ENCODE results near the gene PLEKHG5.
"Not testable (repeated sequence)": the region's sequence is repeated elsewhere in the genome, so short reads cannot be mapped to it uniquely, and the experiment has no call there.

PLEKHG5 gene

GRCh38 chr1:6495540-6496364 lies 4.3 kb upstream of the PLEKHG5 start:
- DNase-seq (ENCODE audit: low spot score), result no peak

DNA sequence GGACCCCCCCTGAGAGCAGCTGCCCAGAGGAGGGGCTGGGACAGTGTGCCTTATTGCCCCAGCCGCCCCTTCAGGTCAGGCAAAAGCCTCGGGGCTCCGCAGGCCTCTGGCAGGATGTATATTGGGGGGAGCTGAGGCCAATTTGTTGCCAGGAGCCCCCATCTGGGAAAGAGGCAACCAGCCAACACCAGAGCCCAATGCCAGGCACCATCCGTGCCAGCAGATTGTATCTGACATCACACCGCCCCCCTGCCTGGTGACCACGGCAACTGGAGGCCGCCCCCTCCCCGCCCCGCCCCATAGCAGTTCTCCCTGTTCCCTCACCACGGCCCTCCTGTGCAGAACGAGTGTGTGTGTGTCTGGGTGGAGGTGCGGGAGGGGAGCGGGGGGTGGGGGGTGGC lies 3.6 kb upstream of the PLEKHG5 start:
- DNase-seq (ENCODE audit: low spot score), result no peak

GRCh38 chr1:6494627-6495026 lies 3.2 kb upstream of the PLEKHG5 start:
- no peak for DNase-seq (ENCODE audit: low spot score)

- not testable (repeated sequence) for DNase-seq (ENCODE audit: low spot score)
These were observed 2.4 kb upstream of the PLEKHG5 start for GRCh38 chr1:6493834-6494223.

- DNase-seq (ENCODE audit: low spot score), result no peak
These were observed 499 bp upstream of the PLEKHG5 start for GRCh38 chr1:6491966-6492365.

DNA sequence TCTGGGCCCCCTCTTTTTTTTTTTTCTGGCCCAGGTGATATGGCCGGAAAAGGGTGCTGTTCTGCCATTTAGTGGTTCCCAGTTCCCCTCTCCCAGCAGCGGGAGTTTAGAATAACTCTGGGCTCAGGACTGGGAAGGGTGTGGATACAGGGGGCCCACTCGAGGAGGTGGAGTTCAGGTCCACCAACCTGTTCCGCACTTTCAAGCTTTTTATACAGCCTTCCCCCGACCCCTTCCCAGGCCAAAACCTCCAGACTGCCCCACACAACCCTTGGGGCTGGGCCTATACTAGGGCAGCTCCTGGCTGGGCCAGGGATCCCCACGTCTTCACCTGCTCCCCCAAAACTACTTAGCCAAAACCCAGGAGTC lies 402 bp downstream of the PLEKHG5 start:
- no peak for DNase-seq (ENCODE audit: low spot score)

DNA sequence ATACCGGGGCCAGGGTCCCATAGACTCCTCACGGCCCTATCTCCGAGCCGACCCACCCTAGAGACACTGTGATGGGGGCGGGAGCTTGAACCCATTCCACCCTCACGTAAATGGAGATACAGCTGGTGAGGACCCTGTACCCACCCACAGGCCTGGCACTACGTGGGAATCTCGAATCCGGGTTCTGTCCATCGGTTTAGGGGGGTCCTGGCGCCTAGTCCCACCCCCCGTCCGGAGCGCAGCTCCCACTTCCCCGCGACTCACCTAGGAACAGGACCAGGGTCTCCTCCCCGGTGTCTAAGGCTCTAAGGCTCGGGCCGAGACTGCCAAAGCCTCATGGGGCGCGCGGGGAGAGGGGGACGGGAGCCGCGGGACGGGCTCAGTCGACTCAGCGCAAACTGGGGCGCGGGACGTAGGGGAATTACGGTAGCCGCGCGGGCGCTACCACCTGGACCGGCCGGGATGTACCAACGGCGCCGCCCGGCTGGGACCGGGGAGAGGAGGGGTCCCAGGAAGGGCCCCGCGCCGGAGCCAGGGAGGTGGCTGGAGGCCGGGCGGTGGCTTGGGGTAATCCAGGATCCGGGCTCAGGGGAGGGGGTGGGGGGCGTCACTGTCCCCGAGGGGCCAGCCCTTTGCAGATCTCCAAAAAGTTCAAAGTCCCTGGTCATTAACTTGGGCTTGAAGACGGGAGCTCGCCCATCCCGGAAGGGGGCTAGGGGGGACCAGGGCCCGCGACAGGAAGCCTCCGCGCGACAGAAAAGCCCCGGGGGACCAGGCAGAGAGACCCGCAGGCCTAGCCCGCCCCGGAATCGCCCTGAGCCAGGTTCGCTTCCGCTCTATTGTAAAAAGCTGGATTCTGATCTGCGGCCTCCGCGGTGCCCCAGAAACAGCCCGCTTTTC lies 1.0 kb downstream of the PLEKHG5 start:
- no peak for DNase-seq (ENCODE audit: low spot score)

GRCh38 chr1:6489799-6490180 lies 1.7 kb downstream of the PLEKHG5 start:
- DNase-seq (ENCODE audit: low spot score), result no peak

- DNase-seq (ENCODE audit: low spot score), result no peak
These were observed 2.1 kb downstream of the PLEKHG5 start for GRCh38 chr1:6489383-6489765.

DNA sequence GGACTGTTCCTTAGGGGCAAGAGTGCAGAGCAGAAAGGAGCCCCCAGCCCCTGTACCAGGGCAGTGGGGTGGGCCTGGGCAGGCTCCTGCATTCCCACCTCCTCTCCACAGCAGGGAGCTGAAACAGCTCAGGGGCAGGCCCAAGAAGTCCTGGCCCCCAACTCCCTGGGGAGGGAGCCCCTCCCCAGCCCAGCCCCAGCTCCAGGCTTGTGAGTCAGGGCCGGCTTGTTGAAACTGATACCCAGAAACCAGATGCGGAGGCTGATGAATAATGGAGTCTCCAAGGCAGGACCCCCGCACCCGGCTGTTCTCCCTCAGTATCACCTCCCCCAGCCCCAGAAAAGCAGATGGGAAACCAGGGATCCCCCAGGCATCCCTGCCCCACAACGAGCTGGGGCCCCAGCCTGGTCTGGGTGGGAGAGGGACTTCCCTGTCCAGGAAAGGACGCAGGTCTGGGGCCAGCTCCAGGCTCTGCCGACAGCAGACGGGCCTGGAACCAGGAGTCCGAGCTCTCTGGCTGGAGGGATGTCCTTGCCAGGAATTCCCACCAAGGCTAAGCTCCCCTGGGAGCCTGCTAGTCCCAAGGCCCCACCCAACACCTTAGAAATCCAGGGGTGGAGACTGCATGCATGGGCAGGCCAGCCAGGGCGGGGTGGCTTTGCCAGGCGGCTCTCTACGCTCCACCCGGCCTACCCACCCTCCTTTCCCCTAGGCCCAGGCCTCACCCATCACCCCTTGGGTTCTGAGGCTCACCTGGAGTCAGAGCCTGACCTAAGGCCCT lies 2.7 kb downstream of the PLEKHG5 start:
- DNase-seq (ENCODE audit: low spot score), result no peak

- DNase-seq (ENCODE audit: low spot score), result no peak
These were observed 3.5 kb downstream of the PLEKHG5 start for GRCh38 chr1:6487804-6488484.

- peak; percentile 61 for DNase-seq (ENCODE audit: low spot score)
These were observed 4.9 kb downstream of the PLEKHG5 start for GRCh38 chr1:6486433-6487011.

DNA sequence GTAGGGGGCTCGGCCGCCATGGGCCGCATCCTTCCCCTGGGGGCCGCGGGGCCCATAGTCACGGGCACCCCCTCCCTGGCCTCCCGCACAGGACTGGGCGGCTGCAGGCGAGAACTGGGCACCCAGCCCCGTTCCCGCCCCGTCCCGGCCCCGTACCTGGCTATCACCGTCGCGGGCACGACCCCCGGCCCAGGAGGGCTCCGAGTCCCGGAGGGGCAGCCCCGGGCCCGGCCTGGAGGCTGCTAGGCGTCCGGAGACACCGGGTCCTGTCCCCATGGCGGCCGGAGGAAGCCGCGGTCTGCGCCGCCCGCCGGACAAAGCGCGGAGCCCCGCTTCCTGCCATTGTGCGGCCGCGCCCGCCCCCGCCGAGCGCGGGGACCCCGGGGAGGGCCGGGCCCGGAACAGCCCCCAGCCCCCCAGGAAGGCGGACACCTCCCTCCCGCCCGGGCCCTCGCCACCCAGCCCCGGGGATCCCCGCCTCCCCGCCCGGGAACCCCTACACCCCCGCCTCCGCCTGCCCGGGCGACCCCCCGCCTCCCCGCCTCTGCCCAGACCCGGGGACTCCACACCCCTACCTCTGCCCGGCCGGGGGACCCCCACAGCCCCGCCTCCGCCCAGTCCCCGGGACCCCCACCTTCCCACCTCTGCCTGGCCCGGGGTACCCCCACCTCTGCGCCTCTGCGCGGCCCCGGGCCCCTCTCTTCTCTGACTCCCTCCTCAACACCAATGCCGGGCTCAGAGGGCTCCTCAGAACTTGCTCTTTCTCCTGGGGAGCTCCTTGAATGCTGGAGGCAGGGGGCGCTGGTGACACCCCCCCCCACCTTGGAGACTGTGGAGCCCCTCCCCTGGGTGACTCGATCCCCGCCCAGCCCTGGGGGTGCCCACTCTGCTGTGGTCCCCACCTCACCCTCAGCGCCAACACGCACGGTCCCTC lies 6.0 kb downstream of the PLEKHG5 start:
- no peak for DNase-seq (ENCODE audit: low spot score)

GRCh38 chr1:6484826-6485167 lies 6.7 kb downstream of the PLEKHG5 start:
- no peak for DNase-seq (ENCODE audit: low spot score)

- no peak for DNase-seq (ENCODE audit: low spot score)
These were observed 7.7 kb downstream of the PLEKHG5 start for GRCh38 chr1:6483761-6484117.

GRCh38 chr1:6483017-6483760 lies 8.3 kb downstream of the PLEKHG5 start:
- DNase-seq (ENCODE audit: low spot score), result no peak

GRCh38 chr1:6481820-6482219 lies 9.6 kb downstream of the PLEKHG5 start:
- no peak for DNase-seq (ENCODE audit: low spot score)

- no peak for DNase-seq (ENCODE audit: low spot score)
These were observed 14.2 kb downstream of the PLEKHG5 start for GRCh38 chr1:6477039-6477820.

GRCh38 chr1:6476483-6476882 lies 15.0 kb downstream of the PLEKHG5 start:
- DNase-seq (ENCODE audit: low spot score), result no peak
